K562 (cell line): ENCODE data around the gene FOXP3. TPM values are rescaled to one million over a fixed set of nuclear protein-coding genes. Genes with fewer than 3 reads are reported as not detected.

Experiments used
- ATAC-seq: fragments of 200-7000 bp; cut with Tn5 transposase; 3 replicates; pipeline ENCODE4 v1.9.1; 2020; ENCODE audit warnings: moderate library complexity
- BruUV-seq: library from RNA; stranded (reverse); fragments of 400-500 nt; replicated peaks from 2 replicates; lab custom pipeline; 2021; lab: Mats Ljungman, UMichigan
- CTCF ChIA-PET: fragments of 300-600 bp; formaldehyde crosslinking; extraction: SDS; loops from one replicate; lab custom pipeline; 2021; ENCODE audit warnings: low intra/inter-chr PET ratio; lab: Yijun Ruan, JAX
- POLR2A ChIA-PET: fragments of 300-600, 350-650 bp; sonication (Branson Sonifier 250); formaldehyde crosslinking; extraction: SDS; loops from one replicate; lab custom pipeline; 2021; ENCODE audit warnings: antibody characterized with exemption, inconsistent platforms; lab: Yijun Ruan, JAX
- DNase-seq, 4 experiments: peaks; one replicate each; pipeline versions ENCODE4 v3.0.0 to v3.0.0-alpha.2; 2011 to 2018; ENCODE audit warnings: low spot score in 3 of 4, mixed read lengths in 3 of 4; ENCODE audit errors: extremely low read depth in 1 of 4
- FAIRE-seq: peaks from 2 replicates; lab custom pipeline; 2011; peaks lifted over from hg19 to GRCh38; lab: Jason Lieb, UNC
- H2AFZ ChIP-seq: 2 replicates; pipeline ENCODE4 v1.6.0; 2011; ENCODE audit warnings: low read depth, low read length, control low read depth, inconsistent platforms
- H3K27ac ChIP-seq: fragments of 200-600 bp; 3 replicates; pipeline ENCODE4 v1.8.0; 2011; ENCODE audit warnings: low read depth, mild to moderate bottlenecking, control low read depth, inconsistent platforms, low read length, moderate library complexity, mixed read lengths; ENCODE audit errors: extremely low read depth
- H3K27me3 ChIP-seq, 2 experiments: fragments of 300-600 bp in 1 of 2; 2 replicates in 1 of 2; 3 replicates in 1 of 2; pipeline versions ENCODE4 v1.6.0 to v1.8.0; 2011; ENCODE audit warnings: inconsistent platforms in 2 of 2, low read length in 2 of 2, mild to moderate bottlenecking in 1 of 2, mixed read lengths in 1 of 2, moderate library complexity in 1 of 2; ENCODE audit not compliant: control insufficient read depth in 2 of 2, insufficient read depth in 2 of 2
- H3K36me3 ChIP-seq: fragments of 300-600 bp; 3 replicates; pipeline ENCODE4 v1.8.0; 2011; ENCODE audit warnings: mild to moderate bottlenecking, low read length, inconsistent platforms; ENCODE audit not compliant: control insufficient read depth, insufficient read depth
- H3K4me1 ChIP-seq, 2 experiments: fragments of 200-600 bp in 1 of 2; replicated peaks in 1 of 2; 2 replicates in 1 of 2; 3 replicates in 1 of 2; pipeline versions ENCODE4 v1.5.1 to v1.8.0; 2011; ENCODE audit warnings: inconsistent platforms in 2 of 2, low read length in 2 of 2, mild to moderate bottlenecking in 1 of 2, mixed read lengths in 1 of 2, moderate library complexity in 1 of 2; ENCODE audit not compliant: control insufficient read depth in 2 of 2, insufficient read depth in 2 of 2
- H3K4me2 ChIP-seq: 2 replicates; pipeline ENCODE4 v1.6.1; 2011; ENCODE audit warnings: low read length, control low read depth, inconsistent platforms, mixed read lengths; ENCODE audit not compliant: insufficient read depth
- H3K4me3 ChIP-seq: fragments of 200-600 bp; sonication (generic), shearing (Covaris generic); 2 replicates; pipeline ENCODE4 v1.5.1; 2016; ENCODE audit warnings: control low read depth, inconsistent platforms
- H3K79me2 ChIP-seq: fragments of 200-600 bp; 3 replicates; pipeline ENCODE4 v1.8.0; 2011; ENCODE audit warnings: low read length, inconsistent platforms; ENCODE audit not compliant: control insufficient read depth, insufficient read depth
- H3K9ac ChIP-seq, 2 experiments: 2 replicates each; pipeline versions ENCODE4 v1.6.0 to v1.6.1; 2011; ENCODE audit warnings: low read depth in 2 of 2, low read length in 2 of 2, control low read depth in 1 of 2, inconsistent platforms in 1 of 2, mild to moderate bottlenecking in 1 of 2, mixed read lengths in 1 of 2; ENCODE audit not compliant: insufficient read depth in 1 of 2
- H3K9me1 ChIP-seq: one replicate; pipeline ENCODE4 v1.6.0; 2011; ENCODE audit warnings: inconsistent platforms, mild to moderate bottlenecking, low read length, moderate library complexity; ENCODE audit not compliant: control insufficient read depth, insufficient read depth
- H3K9me3 ChIP-seq: replicated peaks from 2 replicates; pipeline ENCODE4 v1.5.1; 2011; ENCODE audit warnings: low read depth, low read length, inconsistent platforms; ENCODE audit not compliant: control insufficient read depth, insufficient read depth
- H4K20me1 ChIP-seq: replicated peaks from 2 replicates; pipeline ENCODE4 v1.6.1; 2011; ENCODE audit warnings: low read length, inconsistent platforms, mixed read lengths; ENCODE audit not compliant: control insufficient read depth, insufficient read depth
- ADNP ChIP-seq: fragments of 200-800 bp; sonication (Bioruptor generic); IDR thresholded peaks from 2 replicates; pipeline ENCODE4 v1.6.1; 2016; ENCODE audit warnings: missing genetic modification characterization, missing compliant biosample characterization
- CEBPG ChIP-seq, 3 experiments: fragments of 200-800 bp in 1 of 3; sonication (Bioruptor generic) in 1 of 3; sonication (generic) in 1 of 3; formaldehyde crosslinking in 1 of 3; IDR thresholded peaks in 2 of 3; conservative IDR thresholded peaks in 1 of 3; 2 replicates each; pipeline versions ENCODE4 v1.6.1 to v1.8.0; 2016 to 2022; ENCODE audit warnings: missing compliant biosample characterization in 2 of 3, missing genetic modification characterization in 2 of 3, mild to moderate bottlenecking in 1 of 3, missing genetic modification reagents in 1 of 3
- HNRNPLL ChIP-seq: fragments of 200-400 bp; formaldehyde crosslinking; IDR thresholded peaks from 2 replicates; pipeline ENCODE4 v1.6.1; 2017; ENCODE audit warnings: low read length, low read depth, mild to moderate bottlenecking; ENCODE audit not compliant: poor library complexity, severe bottlenecking
- KDM1A ChIP-seq, 2 experiments: fragments of 450-650 bp; IDR thresholded peaks; 2 replicates each; pipeline ENCODE4 v1.6.1; 2016; ENCODE audit warnings: mild to moderate bottlenecking in 2 of 2
- RB1 ChIP-seq: fragments of 450-650 bp; IDR thresholded peaks from 2 replicates; pipeline ENCODE4 v1.6.1; 2017; ENCODE audit warnings: low read depth, mild to moderate bottlenecking
- ZNF134 ChIP-seq: fragments of 250-450 bp; sonication (Bioruptor Pico); conservative IDR thresholded peaks from 2 replicates; pipeline ENCODE4 v1.4.0; 2020
- WGBS: fragments of 100-300 bp; shearing (Covaris generic); methylation state at CpG from one replicate; pipeline ENCODE4 v1.1.6; 2016; ENCODE audit warnings: low coverage, mixed read lengths; ENCODE audit not compliant: insufficient coverage; ENCODE audit errors: missing lambda C conversion rate; 5-methylcytosine and 5-hydroxymethylcytosine counted together
- in situ Hi-C: fragments of 300-500 bp; cut with MboI; formaldehyde crosslinking; loops from 4 replicates; pipeline ENCODE4 v1.15.0; 2018; ENCODE audit warnings: inconsistent platforms, mixed read lengths
- intact Hi-C: fragments of 100-400 bp; cut with micrococcal nuclease; formaldehyde crosslinking; loops from 2 replicates; pipeline ENCODE4 v1.14.2; 2022
- polyA plus RNA-seq, 8 experiments: library from polyadenylated mRNA; depleted of rRNA in 4 of 8; stranded (reverse) in 5 of 8; unstranded in 3 of 8; fragments of >200 nt; fragmentation: Nextera tagmentation in 2 of 8; fragmentation: Illumina TruSeq in 1 of 8; extraction: Ambion mirVana in 2 of 8; extraction: Trizol in 1 of 8; gene quantifications; 2 replicates each; pipeline versions ENCODE4 v1.2.1 to v1.2.3, GENCODE V29; 2011 to 2014; ENCODE audit warnings: inconsistent platforms in 1 of 8, missing spikeins in 1 of 8
- total RNA-seq, 7 experiments: library from RNA; depleted of rRNA in 6 of 7; stranded (reverse); fragments of >200 nt in 6 of 7; fragmentation: Illumina TruSeq in 2 of 7; extraction: Trizol in 2 of 7; gene quantifications; 2 replicates each; pipeline versions ENCODE4 v1.2.1 to v1.2.3, GENCODE V29; 2011 to 2021; ENCODE audit warnings: low replicate concordance in 1 of 7
- TF ChIP-seq, protein P1 (sequence below), 2 experiments: fragments of 450-650 bp in 1 of 2; sonication (generic) in 1 of 2; formaldehyde crosslinking in 1 of 2; IDR thresholded peaks; 2 replicates each; pipeline versions ENCODE4 v1.7.1 to v1.9.0; 2016 to 2022; ENCODE audit warnings: inconsistent platforms in 1 of 2, mild to moderate bottlenecking in 1 of 2, missing genetic modification reagents in 1 of 2
- TF ChIP-seq, protein P2 (sequence below), 2 experiments: IDR thresholded peaks in 1 of 2; conservative IDR thresholded peaks in 1 of 2; 2 replicates each; pipeline ENCODE4 v1.6.1; 2016; ENCODE audit warnings: low read depth in 2 of 2, mild to moderate bottlenecking in 1 of 2, missing compliant biosample characterization in 1 of 2, missing genetic modification characterization in 1 of 2, moderate library complexity in 1 of 2

The FOXP3 gene
- total and polyA plus RNA-seq, 9 of the 15 experiments (the other 6 are each of a cell fraction or from before 2014, with no cell fraction given) = 0.04 to 0.24 (median 0.07) TPM; not detected in 4

DNA sequence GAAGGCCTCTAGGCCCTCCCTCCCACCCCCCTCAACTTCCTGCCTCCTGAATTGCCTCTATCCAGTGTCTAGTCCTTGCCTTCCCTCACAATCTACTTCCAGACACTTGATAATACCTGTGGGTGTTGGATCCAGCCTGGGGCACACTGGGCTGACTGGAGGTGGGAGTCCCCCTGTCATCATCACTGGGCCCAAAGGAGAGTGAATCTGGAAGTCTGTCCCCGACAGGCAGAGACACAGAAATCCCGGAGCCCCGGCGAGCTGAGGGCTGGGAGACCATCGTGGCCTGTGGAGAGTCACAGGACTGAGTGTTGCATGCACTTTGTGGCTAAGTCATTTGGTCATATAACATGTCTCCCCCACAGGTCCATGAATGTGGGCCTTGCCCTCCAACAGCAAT, 56.1 kb downstream of the FOXP3 start:
- in situ Hi-C loops (no loop called here), intact Hi-C loops (no loop called here)
- H3K4me3 ChIP-seq = no peak overlapping the region
- H3K4me1 ChIP-seq = peaks cover 0 to 11% of the 10 kb centered on the region in 2 experiments; a peak in 3 of 5 replicates
- no peak overlapping the region for H3K27ac ChIP-seq
- ChIA-PET POLR2A (interaction anchor here (0.6 kb wide), 1 partner anchor 713 kb away, joined by 4 read pairs; no protein-coding TSS in a partner anchor), CTCF (interaction anchor here (0.7 kb wide), 1 partner anchor 383 kb away, joined by 6 read pairs; no protein-coding TSS in a partner anchor)
- H3K4me2 ChIP-seq = no peak overlapping the region
- no peaks in the 10 kb centered on the region for H3K9me3 ChIP-seq
- ATAC-seq (no peak), DNase-seq (no peak), FAIRE-seq (no peak)
- H3K27me3 ChIP-seq = no peaks in the 10 kb centered on the region
- 0 out of 4 replicates have a peak overlapping the region, but pooled peaks of 1 of the 2 experiments have one; percentile 8 for H3K9ac ChIP-seq
- no TSS peak for BruUV-seq
- H3K79me2 ChIP-seq = no peaks in the 10 kb centered on the region
- H3K9me1 ChIP-seq = no peaks in the 10 kb centered on the region
- H3K36me3 ChIP-seq = no peaks in the 10 kb centered on the region
- WGBS = 63% methylated on average over 5 of the region's 5 CpGs
- no peak overlapping the region for H2AFZ ChIP-seq
- no peaks in the 10 kb centered on the region for H4K20me1 ChIP-seq
- TF ChIP-seq KDM1A (IDR thresholded peaks at IDR 0.05) = no peak
- no peak for TF ChIP-seq ZNF134
- no peak for TF ChIP-seq HNRNPLL
- TF ChIP-seq, protein P1, sequence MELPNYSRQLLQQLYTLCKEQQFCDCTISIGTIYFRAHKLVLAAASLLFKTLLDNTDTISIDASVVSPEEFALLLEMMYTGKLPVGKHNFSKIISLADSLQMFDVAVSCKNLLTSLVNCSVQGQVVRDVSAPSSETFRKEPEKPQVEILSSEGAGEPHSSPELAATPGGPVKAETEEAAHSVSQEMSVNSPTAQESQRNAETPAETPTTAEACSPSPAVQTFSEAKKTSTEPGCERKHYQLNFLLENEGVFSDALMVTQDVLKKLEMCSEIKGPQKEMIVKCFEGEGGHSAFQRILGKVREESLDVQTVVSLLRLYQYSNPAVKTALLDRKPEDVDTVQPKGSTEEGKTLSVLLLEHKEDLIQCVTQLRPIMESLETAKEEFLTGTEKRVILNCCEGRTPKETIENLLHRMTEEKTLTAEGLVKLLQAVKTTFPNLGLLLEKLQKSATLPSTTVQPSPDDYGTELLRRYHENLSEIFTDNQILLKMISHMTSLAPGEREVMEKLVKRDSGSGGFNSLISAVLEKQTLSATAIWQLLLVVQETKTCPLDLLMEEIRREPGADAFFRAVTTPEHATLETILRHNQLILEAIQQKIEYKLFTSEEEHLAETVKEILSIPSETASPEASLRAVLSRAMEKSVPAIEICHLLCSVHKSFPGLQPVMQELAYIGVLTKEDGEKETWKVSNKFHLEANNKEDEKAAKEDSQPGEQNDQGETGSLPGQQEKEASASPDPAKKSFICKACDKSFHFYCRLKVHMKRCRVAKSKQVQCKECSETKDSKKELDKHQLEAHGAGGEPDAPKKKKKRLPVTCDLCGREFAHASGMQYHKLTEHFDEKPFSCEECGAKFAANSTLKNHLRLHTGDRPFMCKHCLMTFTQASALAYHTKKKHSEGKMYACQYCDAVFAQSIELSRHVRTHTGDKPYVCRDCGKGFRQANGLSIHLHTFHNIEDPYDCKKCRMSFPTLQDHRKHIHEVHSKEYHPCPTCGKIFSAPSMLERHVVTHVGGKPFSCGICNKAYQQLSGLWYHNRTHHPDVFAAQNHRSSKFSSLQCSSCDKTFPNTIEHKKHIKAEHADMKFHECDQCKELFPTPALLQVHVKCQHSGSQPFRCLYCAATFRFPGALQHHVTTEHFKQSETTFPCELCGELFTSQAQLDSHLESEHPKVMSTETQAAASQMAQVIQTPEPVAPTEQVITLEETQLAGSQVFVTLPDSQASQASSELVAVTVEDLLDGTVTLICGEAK (IDR thresholded peaks at IDR 0.05) = no peak
- TF ChIP-seq, protein P1 (CRISPR knock-in tag; IDR thresholded peaks at IDR 0.05) = no peak
- no peak for TF ChIP-seq RB1
- TF ChIP-seq, protein P2, sequence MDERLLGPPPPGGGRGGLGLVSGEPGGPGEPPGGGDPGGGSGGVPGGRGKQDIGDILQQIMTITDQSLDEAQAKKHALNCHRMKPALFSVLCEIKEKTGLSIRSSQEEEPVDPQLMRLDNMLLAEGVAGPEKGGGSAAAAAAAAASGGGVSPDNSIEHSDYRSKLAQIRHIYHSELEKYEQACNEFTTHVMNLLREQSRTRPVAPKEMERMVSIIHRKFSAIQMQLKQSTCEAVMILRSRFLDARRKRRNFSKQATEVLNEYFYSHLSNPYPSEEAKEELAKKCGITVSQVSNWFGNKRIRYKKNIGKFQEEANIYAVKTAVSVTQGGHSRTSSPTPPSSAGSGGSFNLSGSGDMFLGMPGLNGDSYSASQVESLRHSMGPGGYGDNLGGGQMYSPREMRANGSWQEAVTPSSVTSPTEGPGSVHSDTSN (CRISPR knock-in tag; IDR thresholded peaks at IDR 0.05; ENCODE audit: low read depth) = no peak
- TF ChIP-seq, protein P2 (tag; conservative IDR thresholded peaks at IDR 0.05; ENCODE audit: low read depth) = no peak
- no peak for TF ChIP-seq ADNP (tag)
- TF ChIP-seq CEBPG (CRISPR knock-in tag; IDR thresholded peaks at IDR 0.05) = no peak
- TF ChIP-seq CEBPG (tag; conservative IDR thresholded peaks at IDR 0.05 in 1 of 2, IDR thresholded peaks at IDR 0.05 in 1 of 2) = no peak
